ENCODE data around the gene DDR1.

DNA sequence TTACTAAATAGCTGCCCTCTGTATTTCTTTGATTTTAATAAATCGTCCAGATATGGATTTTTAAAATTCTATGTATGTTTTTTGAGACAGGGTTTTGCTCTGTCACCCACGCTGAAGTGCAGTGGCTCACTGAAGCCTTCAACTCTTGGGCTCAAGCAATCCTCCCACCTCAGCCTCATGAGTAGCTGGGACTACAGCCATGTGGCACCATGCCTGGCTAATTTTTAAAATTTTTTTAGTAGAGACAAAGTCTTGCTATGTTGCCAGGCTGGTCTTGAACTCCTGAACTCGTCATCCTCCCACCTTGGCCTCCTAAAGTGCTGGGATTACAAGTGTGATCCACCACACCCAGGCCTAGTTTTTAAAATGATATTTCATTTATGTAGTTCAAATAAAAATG lies 47.4 kb upstream of the DDR1 start:
- TF ChIP-seq, protein P1, sequence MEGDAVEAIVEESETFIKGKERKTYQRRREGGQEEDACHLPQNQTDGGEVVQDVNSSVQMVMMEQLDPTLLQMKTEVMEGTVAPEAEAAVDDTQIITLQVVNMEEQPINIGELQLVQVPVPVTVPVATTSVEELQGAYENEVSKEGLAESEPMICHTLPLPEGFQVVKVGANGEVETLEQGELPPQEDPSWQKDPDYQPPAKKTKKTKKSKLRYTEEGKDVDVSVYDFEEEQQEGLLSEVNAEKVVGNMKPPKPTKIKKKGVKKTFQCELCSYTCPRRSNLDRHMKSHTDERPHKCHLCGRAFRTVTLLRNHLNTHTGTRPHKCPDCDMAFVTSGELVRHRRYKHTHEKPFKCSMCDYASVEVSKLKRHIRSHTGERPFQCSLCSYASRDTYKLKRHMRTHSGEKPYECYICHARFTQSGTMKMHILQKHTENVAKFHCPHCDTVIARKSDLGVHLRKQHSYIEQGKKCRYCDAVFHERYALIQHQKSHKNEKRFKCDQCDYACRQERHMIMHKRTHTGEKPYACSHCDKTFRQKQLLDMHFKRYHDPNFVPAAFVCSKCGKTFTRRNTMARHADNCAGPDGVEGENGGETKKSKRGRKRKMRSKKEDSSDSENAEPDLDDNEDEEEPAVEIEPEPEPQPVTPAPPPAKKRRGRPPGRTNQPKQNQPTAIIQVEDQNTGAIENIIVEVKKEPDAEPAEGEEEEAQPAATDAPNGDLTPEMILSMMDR (IDR thresholded peaks at IDR 0.05): no peak
- no peak for TF ChIP-seq EZH2 (IDR thresholded peaks at IDR 0.05)

All from neural progenitor cell (in vitro differentiated cells).